ENCODE data around the gene B4GALT4.
"Not testable (repeated sequence)": the region's sequence is repeated elsewhere in the genome, so short reads cannot be mapped to it uniquely, and the experiment has no call there.

Gene B4GALT4

DNA sequence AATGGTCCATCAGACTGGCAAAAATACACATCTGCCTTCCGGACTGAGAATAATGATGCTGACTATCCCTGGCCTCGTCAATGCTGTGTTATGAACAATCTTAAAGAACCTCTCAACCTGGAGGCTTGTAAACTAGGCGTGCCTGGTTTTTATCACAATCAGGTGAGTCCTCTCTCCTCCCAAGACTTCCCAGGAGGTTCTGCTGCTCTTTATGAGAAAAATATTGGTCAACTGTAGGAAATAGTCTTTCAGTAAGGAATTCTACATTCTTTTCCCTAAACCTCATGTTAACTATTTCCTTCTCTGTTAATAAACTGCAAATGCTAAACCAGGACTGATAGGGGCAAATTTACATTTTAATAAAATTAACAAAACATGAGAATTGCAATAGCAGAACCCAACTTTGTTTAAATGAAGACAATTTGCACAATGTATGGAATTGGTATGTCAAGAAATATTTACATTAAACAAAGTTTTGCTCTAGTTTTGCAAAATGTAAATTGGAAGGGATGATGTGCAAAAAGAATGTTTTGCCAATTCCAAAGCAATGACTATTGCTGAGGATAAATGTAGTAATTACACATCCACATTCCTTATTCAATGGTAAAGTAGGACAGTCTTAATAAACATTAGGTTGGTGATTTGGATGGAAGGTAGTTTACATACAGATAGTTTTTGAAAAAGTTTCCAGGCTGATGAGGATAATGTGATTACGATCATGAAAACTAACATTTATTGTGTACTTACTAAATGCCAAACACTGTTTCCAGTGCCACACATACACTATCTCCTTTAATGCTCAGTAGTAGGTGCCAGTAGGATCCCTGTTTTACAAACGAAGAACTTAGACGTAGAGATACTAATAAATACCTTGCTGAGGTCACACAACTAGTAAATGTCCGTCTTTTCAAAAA lies 46.2 kb downstream of the B4GALT4 start:
- no peak for DNase-seq

DNA sequence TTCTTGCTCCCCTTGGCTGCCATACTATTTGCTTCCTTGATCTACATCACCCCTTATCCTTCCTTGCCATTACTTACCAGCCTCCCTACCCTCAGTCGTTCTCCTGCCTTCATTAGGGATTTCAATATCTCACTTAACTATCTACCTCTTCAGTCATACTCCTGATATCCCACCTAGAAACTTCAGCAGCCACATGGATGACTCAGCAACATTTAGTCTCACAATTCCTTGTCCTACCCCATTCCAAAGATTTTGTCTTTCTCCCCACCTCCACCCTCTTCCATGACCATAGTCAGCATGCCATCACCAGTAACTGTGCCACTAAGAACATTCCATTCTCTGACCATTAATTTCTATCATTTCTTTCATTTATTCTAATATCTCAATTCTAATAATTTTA lies 48.9 kb downstream of the B4GALT4 start:
- no peak for DNase-seq

DNA sequence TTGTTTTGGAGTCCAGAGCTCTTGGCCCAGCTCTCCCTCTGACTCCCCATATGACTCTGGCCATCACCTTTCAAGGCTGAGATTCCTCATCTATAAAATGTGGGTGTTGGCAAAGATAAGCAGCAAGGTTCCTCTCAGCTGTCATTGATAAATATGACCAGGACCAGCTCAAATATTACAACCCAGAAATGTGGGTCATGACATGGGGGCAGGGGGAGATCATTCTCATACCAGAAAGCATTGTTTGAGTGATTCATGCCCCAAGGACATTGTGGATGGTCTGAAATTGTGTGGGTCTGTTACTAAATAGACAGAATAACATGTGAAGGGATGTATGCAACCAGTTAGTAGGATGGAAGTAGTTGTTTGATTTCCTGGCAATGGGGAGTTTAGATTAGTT lies 53.4 kb downstream of the B4GALT4 start:
- DNase-seq: no peak

DNA sequence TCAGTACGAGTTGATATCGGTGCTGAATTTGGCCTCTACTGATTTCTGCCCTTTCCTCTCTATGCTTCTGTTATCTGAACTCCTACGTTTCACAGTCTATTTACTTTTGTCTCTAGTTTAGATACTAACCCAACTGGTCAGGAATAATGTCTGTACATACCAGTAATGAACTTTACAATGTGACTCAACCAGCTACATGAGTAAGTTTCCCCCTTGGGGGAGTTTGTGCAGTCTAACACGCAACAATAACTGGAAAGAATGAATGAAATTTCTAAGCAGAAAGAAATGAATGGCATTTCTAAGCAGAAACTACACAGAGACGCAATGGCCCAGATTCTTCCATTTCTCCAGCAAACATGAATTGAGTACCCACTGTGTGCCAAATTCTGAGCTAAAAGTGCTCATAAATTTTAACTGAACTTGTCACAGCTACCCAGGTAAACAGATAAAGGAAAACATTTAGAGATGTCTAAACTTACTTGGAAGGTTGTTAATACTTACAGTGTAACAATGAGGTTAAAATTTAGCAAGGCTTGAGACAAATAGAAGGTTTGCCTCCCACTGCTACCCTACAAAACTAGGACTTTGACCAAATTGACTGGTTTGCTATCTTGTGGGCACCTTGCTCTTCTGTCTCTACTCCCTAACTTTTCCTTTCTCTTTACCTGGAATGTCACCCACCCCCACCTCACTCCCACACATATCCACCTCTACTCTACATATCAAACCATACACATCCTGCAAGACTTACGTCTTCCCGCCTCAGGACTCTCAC lies 55.7 kb downstream of the B4GALT4 start:
- no peak for DNase-seq

DNA sequence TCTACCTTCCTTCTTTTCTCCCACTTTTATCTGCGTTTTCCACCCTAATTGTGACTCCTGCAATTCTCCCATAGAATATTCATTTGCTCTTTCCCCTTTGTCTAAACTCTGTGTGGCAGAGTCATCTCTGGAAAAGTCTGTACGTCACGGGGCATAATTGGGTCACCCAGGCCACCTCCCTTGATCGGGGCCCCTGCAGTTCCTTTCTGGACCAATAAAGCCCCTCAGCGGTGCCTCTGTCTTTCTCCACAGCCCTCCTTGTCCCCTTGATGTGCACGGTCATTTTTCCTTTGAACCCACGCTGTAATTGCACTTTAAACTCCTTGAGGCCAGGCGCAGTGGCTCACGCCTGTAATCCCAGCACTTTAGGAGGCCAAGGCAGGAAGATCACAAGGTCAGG lies 56.6 kb downstream of the B4GALT4 start:
- DNase-seq: no peak

DNA sequence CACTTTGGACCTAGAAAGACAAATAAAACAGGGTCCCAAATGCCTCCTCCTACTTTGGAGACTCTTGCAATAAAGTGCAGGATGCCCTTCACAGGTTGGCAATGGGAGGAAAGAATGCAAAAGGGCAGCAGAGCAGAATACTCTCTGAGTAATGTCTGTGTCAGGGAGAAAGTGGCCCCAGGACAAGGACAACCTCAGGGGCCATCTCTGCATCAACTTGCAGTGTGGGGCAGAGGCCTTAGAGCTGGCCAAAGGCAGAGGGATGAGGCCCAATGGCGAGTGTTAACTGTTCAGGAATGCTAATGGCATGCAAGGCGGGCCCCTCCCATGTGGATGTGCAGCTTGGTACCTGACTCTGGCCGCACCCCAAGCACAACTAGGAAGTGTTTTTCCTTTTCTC lies 58.9 kb downstream of the B4GALT4 start:
- no peak for DNase-seq

DNA sequence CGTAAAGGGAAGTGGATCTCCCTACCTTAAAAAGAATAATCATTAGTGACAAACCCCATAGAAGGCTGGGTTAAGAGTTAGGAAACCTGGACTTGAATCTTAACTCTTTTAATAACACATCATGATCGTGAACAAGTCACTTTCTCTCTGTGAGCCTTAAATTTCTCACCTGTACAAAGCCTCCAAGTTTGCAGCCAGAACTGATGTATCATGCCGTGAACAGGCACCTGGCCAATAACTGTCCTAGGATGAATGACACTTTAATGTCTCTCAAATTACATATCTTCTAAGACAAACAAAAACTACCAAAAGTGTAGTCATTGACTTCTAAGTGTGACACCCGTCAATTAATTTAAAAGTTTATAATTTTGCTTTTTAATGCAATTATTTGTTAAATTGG lies 63.4 kb downstream of the B4GALT4 start:
- DNase-seq: no peak

DNA sequence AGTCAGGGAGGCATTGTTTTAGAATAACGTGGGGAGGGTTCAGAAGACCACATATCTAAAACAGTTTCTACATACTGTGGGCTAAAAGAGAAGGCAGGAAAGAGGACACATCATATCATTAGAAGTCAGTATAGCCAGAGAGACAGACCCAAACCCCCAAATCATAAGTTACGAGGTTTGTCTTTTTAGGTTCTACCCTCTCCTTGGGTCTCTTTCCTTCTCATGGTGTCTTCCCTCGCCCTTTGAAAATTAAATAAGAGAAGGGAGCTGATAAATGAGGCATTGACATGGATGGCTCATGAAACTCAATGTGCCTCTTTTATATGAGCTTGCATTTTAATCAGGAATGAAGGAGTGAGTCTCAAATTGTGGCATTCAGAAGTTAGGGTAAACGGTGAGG lies 63.9 kb downstream of the B4GALT4 start:
- DNase-seq: no peak

DNA sequence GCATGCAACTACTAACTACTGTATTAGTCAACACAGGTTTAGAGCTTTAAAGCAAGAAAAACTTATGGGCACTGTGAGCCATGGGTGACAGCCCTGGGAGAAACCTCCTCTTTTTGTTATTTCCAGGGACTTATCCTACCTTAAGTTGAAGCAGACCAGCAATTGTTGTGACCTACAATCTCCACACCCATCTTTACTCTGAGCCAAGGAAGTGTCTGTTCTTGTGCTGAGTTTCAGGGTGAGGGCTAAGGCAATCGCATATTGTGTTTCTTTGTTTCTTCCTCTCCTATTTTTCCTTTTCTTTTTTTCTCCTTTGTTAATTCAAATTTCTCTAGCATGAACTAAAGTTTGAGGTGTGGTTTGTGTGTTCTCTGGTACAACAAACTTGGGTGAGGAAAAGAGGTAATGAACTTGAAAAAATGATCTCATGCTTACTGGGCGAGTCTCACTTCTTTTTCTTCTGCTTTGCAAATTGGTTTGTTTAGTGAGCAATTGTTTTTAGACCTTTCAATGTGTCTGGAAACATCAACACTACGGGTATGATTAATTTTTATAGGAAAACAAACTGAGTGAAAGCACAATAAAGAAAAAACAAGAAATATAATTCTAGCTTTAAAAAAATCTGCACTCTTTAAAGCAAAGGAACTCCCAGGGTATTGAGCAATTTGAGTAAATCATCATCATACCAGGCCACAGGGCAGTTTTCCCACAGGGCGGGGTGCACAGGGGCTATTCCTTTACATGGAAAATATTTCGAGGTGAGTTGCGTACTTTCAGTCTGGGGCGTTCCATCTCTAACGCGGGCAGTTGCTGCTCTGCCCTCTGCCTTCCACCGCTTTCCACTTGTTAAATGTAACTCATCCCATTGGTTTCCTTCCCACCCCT lies 64.6 kb downstream of the B4GALT4 start:
- DNase-seq: no peak

DNA sequence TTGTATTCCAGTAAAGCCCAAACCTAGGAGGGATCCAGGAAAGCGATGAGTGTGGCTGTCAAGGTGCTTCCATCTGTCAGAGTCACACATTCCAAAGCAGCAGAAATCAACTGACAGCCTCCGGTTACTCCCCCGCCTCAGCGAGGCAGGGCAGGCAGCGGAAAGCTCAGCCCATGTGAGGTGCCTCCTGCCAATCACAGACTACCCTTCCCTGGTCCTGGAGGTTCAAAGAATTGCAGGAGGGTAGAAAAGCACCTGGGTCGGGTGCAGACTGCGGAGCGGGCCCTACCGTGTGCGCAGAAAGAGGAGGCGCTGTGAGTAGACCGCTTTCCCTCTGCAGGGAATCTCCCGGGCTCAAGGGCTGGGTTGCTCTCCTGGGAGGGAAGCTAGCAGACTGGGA lies 67.4 kb downstream of the B4GALT4 start, which contains the start of gene UPK1B:
Gene UPK1B, plus strand, starts transcription at position 274 of the 400 bp plus-strand sequence. CDS start 13,144 bp downstream, outside the sequence.
- no peak for DNase-seq

DNA sequence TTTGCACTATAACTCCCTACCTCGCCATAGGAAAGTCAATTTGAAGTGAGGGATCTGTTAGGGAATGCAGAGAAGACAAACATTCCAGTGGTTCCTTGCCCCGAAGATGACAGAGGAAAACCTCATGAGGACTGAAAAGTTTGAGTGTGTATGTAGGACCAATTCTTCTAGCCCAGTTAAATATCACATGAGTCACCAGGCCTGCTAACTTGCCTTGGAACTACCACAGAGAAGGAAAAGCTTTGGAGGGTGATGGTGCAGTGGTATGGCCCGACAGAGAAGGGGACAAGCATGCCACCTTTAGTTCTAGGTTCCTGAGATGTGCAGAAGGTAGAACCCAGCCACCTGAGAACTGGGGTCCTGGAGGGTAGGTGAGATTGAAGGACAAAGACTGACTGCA lies 69.9 kb downstream of the B4GALT4 start:
- DNase-seq: no peak

DNA sequence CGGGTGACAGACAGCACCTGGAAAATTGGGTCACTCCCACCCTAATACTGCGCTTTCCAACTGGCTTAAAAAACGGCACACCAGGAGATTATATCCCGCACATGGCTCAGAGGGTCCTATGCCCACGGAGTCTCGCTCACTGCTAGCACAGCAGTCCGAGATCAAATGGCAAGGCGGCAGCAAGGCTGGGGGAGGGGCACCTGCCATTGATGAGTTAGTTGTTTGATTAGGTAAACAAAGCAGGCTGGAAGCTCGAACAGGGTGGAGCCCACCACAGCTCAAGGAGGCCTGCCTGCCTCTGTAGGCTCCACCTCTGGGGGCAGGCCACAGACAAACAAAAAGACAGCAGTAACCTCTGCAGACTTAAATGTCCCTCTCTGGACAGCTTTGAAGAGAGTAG lies 75.9 kb downstream of the B4GALT4 start:
- DNase-seq: not testable (repeated sequence)

Data from activated T-cell treated with anti-CD3 and anti-CD28 coated beads, Interleukin-2, amount 50 U/mL, for 1 hour (primary cell).